Fibroblast of gingiva (primary cell): Measurements from ENCODE around the gene SPINK8.
"Not testable (repeated sequence)": the region's sequence is repeated elsewhere in the genome, so short reads cannot be mapped to it uniquely, and the experiment has no call there.

Source experiments
- DNase-seq: peaks from one replicate; pipeline ENCODE4 v3.0.0-alpha.2; 2011; ENCODE audit warnings: low read depth

The SPINK8 gene

GRCh38 chr3:48333346-48334245, at the start of gene SPINK8:
TSS of gene SPINK8 (minus strand) at chr3:48333661. CDS start at chr3:48328341, 5,320 bp downstream.
- DNase-seq = not testable (repeated sequence)

GRCh38 chr3:48372862-48373435, 39.5 kb upstream of the SPINK8 start:
- no peak for DNase-seq

GRCh38 chr3:48372377-48372770, 38.9 kb upstream of the SPINK8 start:
- no peak for DNase-seq

- DNase-seq = no peak
Observed at GRCh38 chr3:48371651-48372376, 38.4 kb upstream of the SPINK8 start, which contains the start of gene FBXW12. TSS of gene FBXW12 (plus strand) at chr3:48372219. CDS start at chr3:48372768, 549 bp downstream.

GRCh38 chr3:48370333-48370713, 36.9 kb upstream of the SPINK8 start:
- DNase-seq = no peak

- no peak for DNase-seq
Observed at GRCh38 chr3:48369693-48370332, 36.4 kb upstream of the SPINK8 start.

GRCh38 chr3:48367201-48367600, 33.7 kb upstream of the SPINK8 start:
- no peak for DNase-seq

- no peak for DNase-seq
Observed at GRCh38 chr3:48364840-48365239, 31.4 kb upstream of the SPINK8 start.

DNA sequence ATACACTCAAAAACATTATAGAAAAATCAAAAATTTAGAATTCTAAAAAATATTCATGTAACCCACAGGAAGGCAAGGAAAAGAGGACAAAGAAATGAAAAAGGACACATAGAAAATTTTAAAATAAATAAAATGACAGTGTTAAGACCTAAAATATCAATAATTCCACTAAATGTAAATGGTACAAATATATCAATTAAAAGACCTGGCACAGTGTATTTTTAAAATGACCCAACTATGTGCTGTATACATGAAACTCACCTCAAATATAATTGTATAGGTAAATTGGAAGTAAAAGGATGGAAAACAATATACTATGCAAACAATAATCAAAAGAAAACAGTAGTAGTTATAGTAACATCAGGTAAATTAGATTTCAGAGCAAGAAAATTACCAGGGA, 28.5 kb upstream of the SPINK8 start:
- no peak for DNase-seq

DNA sequence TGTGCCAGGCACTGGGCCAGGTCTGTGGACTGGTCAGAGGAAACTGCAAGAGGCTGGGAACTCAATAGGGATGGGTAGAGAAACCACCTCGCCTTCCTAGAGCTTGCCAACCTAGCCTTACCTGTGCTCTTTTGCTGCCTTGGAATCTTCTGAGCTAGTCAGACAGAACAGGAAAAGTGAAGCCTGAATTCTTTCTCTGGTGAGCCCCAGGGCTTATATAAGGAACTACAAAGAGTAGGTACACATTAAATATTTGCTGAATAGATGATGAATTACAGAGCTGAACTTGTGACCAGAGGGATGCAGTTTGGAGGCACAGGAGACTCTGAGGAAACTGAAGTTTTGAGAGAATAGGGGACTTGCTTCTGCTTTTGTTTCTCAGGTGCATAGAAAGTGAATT, 23.0 kb upstream of the SPINK8 start:
- no peak for DNase-seq

- DNase-seq = no peak
Observed at GRCh38 chr3:48353987-48354386, 20.5 kb upstream of the SPINK8 start.

DNA sequence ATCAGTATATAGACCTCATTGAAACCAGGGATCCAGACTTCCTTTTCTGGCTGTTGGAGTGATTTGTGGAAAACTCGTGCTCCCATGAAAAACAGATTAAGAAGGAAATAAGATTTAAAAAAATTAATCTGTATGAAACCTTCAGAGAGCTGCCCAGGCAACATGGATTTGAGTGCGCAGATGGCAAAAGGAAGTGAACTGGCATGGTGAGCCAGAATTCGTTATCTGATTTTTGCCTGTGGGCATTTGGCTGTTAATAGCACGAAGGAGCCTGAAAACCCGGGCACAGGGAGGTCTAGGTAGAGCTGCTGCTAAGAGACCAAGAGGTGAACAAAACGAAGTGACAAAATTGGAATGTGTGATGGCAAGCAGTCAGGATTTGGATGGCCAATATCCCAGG, 19.1 kb upstream of the SPINK8 start:
- no peak for DNase-seq

DNA sequence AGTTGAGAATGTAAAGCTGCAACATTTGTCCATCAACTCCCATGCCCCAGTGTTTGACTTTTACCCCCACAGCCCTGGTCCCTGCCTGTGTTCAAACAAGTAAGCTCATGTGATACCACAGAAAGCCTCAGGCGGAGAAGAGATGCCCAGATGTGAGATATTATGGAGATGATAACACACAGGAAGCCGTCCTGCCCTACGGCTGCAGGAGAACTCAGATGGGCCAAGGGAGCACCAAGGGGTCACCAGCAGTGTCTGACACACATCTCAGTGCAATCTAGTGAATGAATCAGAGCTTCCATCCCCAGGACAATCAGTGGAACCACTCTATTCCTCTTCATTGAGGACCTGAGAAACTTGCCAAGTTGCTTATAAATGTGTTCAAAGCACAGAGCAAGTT, 14.0 kb upstream of the SPINK8 start:
- DNase-seq = no peak

DNA sequence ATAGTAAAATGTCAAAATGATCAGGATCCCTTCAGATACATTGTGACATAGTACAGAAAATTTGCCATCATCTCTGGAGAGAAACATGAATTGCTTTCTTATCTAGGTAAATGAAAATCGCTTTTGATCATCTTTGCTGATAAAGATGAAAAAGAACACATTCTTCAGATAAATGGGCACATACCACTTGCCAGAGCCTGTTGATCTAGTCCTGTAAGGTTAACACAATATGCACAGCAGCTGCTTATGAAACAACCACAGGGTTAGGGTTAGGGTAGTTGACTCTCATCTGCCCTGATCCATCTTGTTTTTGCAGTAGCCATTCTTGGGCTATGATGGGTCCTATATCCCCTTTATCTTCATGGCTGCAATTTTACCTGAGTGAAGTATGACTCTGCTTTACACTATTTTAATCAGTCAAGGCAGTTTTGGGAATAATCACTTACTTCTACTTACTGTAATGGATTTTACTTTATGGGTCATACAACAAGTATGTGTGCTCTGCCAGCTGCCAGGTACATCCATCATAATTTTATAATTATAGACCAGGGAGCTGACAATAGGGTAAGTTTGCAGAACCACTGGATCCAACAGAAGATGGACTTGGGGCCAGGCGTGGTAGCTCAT, 12.6 kb upstream of the SPINK8 start:
- no peak for DNase-seq

DNA sequence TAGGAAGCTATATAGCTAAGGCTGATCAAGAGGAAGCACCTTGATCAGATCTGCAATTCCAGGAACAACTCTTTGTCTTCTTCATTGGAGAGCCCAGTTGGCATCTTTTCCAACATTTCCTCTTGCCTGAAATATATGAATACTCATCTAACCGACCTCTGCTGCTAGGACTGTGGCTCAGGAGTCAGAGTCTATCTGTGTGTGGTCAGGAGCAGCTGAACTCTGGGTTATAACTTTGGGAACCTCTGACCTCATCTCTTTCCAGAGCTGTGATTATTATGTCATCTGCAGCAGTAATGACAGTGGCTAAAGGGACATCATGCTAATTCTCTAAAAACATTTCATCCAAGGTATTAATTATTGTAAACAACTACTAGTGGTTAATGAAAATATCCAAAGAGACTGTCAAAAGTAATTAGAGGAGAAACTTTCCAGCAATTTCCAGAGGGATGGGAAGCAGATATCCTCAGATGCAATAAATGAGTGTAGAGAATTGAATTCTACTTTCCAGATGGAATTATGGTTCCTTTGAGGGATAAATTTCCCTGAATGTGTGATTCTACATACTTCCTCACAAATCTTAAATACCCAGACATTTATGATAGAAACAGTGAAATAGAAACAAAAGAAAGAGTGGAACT, 11.5 kb upstream of the SPINK8 start:
- no peak for DNase-seq

DNA sequence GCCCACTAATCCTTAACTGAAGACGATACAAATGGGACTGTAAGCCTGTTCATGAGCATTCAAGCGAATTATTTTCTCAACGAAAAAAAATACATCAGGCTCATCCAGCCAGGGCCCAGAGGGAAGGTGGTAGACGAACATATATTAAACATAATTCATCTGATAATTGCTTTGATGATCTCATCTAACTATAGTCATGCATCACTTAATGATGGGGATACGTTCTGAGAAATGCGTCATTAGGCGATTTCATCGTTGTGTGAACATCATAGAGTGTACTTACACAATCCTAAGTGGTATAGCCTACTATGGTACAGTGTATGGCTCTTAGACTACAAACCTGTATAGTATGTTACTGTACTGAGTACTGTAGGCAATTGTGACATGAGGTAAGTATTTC, 10.0 kb upstream of the SPINK8 start:
- no peak for DNase-seq

DNA sequence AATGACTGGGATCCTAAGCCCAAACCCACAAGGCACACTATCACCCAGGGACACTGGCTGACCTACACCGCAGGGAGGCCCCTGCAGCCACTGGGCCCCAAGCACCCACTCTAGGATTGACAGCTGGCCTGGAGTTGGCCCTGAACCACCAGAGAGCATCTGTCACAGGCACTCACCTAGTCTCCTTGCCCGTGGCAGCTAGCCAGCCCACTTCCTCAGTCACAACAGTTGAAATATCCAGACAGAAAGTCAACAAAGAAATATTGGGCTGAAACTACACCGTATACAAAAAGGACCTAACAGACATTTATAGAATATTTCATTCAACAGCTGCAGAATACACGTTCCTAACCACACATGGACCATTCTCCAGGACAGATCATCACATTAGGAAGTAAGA, 5.2 kb upstream of the SPINK8 start:
- no peak for DNase-seq

DNA sequence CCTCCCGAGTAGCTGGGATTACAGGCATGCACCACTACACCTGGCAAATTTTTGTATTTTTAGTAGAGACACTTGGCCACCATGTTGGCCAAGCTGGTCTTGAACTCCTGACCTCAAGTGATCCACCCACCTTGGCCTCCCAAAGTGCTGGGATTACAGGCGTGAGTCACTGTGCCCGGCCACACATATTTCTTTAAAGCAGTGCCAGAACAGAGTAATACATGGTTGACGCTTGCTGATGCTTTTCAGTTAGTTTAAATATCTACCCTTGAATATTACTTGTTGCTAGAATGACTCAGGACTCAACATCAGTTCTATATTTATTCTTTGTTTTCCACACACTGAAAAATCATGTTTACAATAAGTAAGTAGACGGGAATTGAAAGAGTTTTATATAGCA, 4.1 kb upstream of the SPINK8 start:
- not testable (repeated sequence) for DNase-seq

DNA sequence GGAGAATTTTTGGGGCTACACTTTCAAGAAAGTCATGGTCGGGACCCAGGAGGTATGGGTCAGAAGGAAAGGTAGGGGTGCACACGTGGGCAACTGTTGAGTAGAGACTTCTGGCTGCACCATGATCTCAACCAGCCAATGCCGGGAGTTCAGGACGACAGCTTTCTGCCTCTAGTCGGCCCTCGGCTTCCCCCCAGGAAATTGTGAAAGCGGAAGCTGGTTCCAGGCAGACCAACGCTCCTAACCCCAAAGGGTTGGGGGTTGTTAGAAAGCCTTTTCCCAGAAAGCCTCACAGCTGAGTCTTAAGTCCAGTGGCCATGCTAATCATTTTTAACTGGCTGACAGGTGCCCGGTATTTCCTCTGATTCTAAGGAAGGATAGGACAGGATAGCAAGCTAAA, 1.8 kb upstream of the SPINK8 start:
- DNase-seq = not testable (repeated sequence)

GRCh38 chr3:48334605-48335004, 1.1 kb upstream of the SPINK8 start:
- DNase-seq = no peak

- DNase-seq = not testable (repeated sequence)
Observed at GRCh38 chr3:48331706-48332435, 1.6 kb downstream of the SPINK8 start.
